ENCODE results near the gene PATJ.

PATJ gene

DNA sequence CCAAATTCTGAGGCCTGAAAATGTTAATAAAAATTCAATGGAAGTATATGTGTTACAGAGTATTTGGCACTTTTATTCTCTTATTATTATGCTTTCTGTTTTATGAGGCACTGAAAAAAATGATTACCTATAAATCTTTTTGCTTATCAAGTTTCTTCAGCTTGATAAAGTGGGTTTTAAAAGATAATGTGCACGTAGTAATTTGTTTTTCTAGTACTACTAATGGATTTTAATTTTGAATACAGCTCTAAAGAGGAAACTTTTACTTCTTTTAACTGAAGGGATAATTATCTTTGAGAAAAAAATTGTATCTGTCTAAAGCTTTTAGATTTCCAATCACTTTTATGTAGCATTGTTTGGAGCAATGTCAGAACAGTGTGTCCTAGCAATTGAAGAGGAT lies 241.0 kb downstream of the PATJ start:
- DNase-seq (ENCODE audit: low spot score) = no peak

DNA sequence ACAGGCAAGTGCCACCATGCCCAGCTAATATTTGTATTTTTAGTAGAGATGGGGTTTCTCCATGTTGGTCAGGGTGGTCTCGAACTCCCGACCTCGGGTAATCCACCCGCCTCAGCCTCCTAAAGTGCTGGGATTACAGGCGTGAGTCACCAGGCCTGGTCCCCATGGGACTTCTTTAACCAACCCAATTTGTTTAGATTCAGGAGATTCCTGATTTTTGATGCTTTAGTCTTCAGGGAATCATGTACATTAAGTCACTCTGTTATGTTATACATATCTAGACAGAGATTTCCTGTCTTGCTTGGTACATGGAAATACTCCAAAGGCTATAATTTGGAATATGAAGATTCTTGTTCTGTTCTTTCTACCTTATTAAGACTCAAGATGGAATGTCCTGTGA lies 250.0 kb downstream of the PATJ start:
- DNase-seq (ENCODE audit: low spot score) = no peak

DNA sequence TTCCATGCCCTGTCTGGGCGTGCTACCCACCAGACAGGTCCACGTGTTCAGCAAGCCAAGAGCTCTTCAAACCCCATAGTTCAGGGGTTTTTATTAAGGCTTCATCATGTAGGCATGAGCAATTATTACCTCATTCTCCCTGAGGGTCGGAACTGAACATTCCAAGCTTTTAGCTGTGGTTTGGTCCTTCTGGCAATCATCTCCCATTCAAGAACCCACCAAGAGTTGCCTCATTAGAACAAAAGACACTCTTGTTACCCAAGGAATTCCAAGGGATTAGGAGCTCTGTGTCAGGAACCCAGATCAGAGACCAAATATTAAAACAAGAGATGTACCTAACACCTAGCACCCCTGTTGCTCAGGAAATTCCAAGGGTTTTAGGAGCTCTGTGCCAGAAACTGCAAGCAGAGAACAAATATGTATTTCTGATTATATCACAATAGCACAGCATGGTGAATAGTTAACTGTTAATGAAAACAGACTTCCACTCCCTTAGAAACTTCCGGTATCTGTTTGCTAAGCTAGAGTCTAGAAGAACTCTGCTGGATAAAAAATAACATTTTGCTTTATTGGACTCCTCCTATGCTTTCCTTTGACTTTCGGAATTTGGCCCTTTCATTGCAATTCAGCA lies 251.2 kb downstream of the PATJ start:
- DNase-seq (ENCODE audit: low spot score) = no peak

DNA sequence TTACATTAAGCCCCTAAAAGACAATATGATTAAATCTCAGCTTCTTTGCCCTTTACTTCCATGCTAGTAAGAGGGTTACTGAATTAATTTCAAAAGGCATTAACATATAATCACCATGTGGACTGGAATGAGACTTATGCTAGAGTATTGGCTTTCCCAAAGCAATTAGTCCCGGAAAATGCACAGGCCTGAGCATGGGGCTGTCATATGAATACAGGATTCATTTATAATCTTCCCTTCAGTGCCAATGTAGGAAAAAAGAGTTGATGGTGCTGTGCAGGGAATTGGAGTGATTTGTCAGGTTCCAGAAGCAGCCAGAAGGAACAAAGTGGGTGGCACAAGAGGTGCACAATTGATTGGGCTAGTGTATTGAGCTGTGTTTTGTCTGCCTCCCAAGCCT lies 253.4 kb downstream of the PATJ start:
- DNase-seq (ENCODE audit: low spot score) = no peak

DNA sequence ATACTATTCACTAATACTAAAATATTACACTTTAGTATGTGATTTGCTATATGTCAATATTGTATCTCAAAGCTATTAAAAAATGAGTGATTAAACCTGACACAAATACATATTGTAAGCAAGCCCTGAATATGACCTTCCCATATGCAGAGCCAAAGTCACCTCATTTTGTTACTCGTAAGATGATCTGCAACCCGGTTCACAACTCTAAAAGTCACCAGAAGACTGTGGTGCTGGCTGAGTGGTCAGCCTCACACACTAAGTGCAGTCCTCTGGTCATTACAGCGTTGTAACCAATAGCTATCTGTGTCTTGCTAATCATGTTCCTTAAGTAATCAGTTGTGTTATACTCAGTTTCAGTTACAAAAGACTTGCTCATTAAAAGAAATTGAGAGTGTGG lies 254.8 kb downstream of the PATJ start:
- no peak for DNase-seq (ENCODE audit: low spot score)

DNA sequence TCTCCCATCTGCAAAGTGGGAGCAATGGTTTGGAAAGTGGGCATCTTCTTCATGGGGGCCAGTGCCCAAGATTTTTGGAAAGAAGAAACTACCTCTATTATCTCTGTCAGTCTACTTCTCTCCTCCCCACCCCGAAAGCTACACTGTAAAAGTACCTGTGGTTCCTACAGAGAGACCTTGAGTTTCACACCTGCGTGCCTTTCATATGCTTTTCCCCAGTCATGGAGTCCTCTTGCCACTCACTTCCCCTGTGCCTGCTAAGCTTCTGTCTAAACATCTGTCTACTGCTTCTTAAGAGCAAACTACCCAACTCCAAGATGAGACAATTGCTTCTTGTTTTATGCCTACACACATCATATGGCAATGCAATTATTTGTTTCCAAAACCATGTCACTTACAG lies 261.5 kb downstream of the PATJ start:
- DNase-seq (ENCODE audit: low spot score) = no peak

DNA sequence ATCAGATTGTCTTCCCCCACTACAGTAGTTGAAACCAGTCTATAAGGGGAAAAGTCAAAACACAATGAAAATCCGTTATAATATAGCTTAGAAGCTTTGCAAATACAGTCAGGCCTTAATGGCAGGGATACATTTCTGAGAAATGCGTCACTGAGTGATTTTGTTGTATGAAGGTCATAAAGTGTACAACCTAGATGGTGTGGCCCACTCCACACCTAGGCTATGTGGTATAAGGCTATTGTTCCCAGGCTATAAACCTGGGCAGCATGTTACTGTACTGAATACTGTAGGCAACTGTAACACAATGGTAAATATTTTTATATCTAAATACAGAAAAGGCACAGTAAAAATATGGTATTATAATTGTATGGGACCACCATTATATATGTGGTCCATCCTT lies 264.4 kb downstream of the PATJ start:
- DNase-seq (ENCODE audit: low spot score) = no peak

DNA sequence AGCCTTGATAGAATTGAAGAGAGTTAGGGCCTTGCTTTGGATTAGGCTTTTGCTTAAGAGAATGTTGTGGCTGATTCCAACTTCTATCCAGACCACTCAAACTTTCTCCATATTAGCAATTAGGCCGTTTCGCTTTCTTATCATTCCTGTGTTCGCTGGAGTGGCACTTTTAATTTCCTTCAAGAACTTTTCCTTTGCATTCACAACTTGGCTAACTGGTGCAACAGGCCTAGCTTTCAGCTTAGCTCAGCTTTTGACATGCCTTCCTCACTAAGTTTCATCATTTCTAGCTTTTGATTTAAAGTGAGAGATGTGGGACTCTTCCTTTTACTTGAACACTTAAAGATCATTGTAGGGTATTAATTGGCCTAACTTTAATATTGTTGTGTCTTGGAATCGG lies 268.7 kb downstream of the PATJ start:
- DNase-seq (ENCODE audit: low spot score) = no peak

DNA sequence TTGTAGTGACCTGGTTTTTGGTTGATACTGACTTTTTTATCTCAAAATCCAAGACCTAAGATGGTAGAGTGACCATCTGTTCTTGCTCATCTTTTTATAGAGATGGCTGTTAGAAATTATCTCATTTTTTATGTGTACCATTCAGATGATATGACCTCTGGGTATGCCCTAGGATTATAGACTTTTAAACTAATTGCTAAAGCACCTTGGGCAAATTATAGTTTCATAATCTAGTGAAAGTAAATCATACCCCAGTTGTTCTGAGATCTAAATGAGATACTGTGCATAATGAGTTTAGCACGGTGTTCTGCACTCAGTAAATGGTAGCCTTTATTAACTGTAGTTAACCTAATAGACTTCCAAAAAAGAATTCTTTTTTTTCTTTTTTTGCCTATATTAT lies 269.8 kb downstream of the PATJ start:
- DNase-seq (ENCODE audit: low spot score) = no peak

DNA sequence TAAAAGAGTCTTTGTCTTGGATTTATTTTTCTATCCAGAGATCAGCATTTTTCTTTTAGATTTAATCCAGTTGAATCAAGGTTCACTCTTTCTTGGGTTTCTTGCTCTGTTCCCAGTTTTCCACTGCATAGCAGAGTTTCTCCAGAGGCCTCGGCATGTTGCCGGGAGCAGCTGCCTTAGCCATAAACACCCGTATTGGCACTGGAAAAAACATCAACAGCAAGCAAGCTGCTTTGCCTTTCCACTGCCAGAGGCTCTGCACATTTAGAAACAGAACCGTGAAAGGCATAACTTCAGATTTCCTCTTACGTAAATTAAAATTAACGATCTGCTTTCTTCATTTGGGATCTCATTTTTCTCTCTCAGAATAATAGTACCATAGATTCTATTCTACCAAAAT lies 270.6 kb downstream of the PATJ start:
- DNase-seq (ENCODE audit: low spot score) = no peak

DNA sequence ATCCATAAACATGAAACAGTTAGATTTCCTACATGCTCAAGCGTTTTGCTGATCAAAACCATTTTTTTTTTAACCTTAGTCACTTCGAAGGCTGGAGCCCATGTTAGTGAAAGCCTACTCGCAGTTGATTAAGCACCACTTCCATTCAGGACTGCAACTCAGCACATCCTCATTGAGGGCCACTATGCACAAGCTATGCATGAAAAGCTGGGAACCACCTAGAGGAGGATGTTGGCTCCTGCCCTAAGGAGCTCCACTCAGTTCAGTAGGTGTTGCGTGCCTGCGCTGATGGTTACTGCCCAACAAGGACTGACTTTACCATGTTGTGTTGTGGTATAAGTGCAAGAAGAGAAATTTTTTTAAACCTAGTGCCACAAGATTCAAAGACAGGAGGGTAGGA lies 271.0 kb downstream of the PATJ start:
- no peak for DNase-seq (ENCODE audit: low spot score)

DNA sequence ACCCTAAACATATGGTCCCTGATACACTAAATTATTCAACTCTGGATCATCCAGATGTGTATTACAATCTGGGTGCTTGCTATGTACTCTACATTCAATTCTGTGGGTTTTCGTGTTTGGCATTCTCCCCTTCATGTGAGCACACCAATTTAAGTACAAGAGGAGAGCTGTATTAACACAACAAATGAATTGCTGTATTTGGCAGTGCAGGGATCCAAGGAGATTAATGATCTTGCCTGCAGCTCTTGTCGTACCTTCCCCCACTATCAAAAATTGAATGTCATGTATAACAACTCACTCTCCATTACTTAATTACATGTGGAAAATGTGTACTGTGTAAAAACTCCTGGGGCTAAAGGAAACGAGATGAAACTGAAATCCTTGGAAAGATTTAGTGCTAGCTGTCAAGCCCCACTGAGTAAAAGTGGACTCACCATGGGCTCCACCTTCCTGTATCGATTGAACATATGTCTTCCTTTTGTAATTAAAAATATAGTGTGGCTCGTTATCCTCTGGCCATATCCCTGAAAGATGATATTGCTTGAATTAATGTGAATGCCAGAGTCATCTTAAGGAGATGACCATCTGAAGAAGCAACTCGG lies 280.2 kb downstream of the PATJ start:
- DNase-seq (ENCODE audit: low spot score) = no peak

DNA sequence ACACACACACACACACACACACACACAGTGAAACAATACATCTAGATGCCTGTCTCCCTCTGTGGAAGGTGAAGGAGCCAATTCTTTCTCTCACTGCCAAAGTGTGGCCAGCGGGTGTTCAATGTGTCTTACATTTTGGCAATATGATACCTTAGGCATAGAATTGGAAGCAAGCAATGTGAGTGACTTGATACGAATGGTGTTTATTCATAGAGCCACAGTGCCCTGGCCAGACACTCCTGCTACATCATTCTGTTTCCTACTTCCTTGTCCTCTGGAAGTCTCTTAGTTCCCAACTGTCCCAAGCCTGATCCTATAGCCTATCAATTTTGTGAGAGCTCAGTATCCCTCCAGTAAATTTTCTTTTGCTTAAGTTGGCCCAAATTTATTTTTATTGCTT lies 282.4 kb downstream of the PATJ start:
- DNase-seq (ENCODE audit: low spot score) = no peak

DNA sequence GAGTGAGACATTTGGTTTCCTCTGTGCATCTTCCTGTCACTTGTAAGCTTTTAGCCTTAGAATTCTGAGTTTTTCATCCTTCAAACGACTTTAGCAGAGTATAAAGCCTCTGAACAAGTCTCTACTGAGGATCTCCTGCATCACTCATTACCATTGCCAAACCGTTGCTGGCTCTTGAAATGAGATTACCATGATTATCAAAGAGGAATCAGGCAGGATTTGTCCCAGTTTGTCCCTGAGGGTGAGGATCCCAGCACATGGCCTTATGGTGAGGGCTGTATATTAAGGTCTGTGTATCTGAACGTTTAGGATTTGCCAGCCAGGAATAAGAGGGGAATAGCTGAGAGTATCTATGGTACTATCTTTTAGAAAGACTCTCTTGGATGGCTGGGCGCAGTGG lies 282.9 kb downstream of the PATJ start:
- no peak for DNase-seq (ENCODE audit: low spot score)

DNA sequence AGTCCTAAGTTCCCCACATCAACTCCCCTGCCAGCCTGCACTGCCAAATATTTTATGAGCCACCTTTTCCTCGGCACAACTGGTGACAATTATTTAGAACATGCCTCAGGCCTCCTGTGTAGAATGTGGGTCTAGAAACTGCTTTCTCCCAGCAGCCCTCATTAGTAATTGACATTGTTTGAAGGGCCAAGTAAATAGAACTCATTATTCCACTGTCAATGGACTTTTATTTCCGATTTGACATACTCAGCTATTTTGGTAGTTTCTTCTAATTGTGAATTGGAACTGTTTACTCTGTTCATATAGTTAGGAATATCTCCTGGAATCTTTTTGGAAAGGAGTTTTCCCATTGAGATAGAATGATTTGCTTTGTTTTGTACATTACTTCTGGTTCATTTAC lies 283.6 kb downstream of the PATJ start:
- DNase-seq (ENCODE audit: low spot score) = no peak

DNA sequence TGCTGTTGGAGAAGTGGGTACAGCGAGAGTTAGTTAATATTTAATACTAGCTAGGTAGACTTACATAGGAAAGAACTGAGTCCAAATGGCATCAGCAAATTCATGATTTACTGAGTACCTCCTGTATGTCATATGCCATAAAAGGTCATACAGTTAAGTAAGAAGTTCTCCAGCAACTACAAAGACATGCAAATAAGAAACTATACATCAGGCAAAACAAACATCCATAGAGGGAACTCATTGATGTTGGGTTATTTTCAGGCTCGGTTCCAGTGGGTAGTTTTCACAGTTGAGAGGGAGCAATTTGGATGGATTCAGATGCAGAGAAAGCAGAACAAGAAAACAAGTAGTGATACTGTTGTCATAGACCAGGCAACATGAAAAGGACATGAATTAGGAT lies 287.4 kb downstream of the PATJ start:
- no peak for DNase-seq (ENCODE audit: low spot score)

DNA sequence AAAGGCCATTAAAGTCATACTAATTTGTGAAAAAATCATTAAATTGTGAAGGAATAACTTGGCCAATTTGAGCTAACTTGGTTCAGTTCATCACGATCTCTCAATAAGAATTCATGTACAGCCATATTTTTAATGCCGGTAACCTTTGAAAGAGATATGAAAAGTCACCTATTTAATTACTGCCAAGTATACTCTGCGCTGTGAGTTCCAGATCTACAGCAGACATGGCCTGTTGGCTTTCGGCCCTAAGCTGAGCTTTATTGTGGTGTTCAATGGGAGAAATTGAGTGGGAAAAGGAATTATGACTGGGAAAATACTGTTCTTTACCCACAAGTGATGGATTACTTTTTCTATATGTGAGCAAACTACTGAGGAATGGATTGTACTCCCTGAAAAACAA lies 292.5 kb downstream of the PATJ start:
- no peak for DNase-seq (ENCODE audit: low spot score)

DNA sequence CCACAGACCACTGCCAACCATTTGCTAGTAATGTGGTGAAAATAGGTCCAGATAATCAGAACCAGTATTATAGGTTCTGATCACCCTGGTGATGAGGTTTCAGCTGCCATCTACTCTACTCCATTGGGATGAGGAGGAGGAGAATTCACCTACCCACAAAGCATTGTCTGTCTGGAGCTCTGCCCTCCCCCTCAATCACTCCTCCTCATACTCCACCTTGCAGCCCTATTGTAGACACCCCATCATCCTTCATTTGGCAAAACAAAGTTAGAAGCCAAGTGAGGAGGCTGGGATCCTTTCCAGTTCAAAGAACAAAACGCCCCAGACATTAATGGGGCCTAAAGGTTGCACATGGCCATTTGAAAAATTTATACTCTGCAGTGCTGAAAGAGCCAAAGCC lies 295.0 kb downstream of the PATJ start:
- no peak for DNase-seq (ENCODE audit: low spot score)

DNA sequence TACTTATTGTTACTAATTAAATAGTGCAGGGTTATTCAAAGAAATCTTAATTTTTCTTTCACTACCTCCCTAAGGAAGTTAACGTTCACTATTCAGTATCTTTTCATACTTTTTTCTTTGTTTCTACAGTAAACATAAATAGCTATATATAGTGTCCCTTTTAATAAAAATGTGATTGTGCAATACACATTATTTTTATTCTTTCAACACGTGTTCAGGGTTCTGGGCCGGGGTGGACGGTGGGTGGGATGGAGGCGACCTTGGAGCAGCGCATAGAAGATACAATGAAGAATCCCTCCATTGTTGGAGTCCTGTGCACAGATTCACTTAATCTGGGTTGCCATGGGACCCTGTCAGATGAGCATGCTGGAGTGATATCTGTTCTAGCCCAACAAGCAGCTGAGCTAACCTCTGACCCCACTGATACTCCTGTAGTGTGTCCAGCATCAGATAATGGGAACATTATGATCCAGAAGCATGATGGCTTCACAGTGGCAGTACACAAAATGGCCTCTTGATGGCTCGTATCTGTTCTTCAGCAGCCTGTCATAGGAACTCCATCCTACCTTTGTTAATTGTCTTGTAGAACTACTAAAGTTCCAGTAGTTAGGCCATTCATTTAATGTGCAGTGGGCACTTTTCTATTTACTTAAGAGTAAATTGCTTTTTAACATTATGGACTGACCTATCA lies 296.5 kb downstream of the PATJ start:
- DNase-seq (ENCODE audit: low spot score) = no peak

DNA sequence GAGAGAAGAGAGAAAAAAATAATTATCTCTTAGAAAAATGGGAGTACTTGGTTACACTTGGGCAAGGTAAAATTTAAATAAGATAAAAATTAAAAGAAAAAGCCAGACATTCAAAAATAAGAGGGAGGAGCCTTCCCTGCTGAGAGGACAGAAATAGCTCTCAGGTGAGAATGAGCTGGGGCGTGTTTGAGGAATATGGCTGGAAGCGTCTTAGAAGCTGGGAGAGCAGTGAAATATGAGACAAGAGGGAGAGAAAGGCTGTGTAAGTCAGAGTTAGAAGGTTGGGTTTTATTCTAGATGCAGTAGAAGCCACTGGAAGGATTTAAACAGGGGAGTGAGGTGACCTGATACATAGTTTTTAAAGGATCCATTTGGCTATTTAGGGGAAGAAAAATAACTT lies 298.2 kb downstream of the PATJ start:
- no peak for DNase-seq (ENCODE audit: low spot score)

DNA sequence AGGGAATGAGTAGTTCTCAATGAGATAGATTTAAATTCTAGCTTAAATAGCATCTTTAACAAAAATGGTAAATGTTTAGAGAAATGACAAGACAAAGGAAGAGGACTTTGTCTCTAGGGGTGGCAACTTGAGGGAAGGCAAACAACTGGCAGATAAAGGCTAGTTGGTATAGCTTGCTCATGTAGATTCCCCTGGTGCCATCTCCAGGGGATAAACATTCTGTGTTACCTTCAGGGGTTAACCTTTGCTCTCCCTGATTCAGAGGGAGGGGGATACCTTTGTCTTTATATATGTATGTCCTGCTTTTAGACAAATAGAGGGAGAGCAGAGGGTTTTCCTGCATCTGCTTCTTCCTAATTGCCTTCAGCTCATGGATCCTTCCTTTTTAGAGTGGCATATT lies 298.7 kb downstream of the PATJ start:
- DNase-seq (ENCODE audit: low spot score) = no peak

DNA sequence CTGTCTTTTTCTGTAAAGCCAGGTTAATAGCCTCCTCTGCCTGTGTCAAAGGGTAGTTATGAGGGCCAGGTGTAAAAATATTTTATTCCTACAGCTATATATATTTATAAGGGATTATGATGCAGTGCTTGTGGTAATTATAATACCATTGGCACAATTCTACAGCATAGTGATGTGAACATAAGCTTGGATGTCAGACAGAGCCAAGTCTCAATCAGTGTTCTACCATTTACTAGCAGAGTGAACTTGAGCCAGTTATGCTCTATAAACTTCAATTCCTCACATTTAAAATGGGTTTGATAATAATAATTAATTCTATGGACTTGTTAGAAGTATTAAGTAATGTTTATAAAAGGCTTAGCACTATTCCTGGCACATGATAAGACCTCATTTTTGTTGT lies 300.9 kb downstream of the PATJ start:
- no peak for DNase-seq (ENCODE audit: low spot score)

DNA sequence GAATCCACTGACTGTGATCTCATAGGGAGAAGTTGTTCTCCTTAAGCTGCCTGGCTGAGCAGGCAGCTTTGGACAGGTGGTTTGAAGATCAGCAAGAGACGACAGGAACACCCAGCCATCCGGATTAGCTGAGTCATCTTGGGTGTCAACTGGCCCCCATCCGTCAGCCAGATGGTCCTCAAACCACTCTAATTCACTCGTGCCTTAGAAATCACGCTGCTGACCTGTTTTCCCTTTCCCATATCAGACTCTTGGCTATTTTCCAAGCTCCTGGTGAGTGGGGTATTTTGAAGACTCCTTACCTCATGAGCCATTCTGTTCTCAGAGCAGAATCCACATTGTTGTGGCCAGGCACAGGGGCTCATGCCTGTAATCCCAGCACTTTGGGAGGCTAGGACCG lies 303.3 kb downstream of the PATJ start:
- DNase-seq (ENCODE audit: low spot score) = peak; percentile 78

DNA sequence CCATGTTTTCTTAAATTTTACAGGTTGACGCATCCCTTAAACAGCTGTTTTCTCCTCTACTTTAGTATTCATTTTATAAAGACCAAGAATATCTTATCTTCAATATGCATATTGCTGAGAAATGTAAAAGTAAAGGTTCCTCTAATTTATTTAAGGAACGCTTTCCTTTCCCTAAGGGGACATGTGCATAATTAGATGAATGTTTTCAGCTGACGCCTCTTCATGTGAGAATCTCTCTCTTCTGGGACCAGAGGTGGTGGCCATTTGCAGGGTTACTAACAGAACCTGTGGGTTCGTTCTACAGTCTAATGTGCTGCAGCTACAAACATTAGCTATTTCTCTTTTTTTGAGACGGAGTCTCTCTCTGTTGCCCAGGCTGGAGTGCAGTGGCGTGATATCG lies 304.6 kb downstream of the PATJ start:
- DNase-seq (ENCODE audit: low spot score) = no peak

Measured in D341Med (cell line).